Endodermal cell (in vitro differentiated cells): ENCODE data around the gene WSCD2. TPM values are rescaled to one million over a fixed set of nuclear protein-coding genes. Genes with fewer than 3 reads are reported as not detected.
A peak's percentile ranks its signal among the peaks of the same experiment; 100 is the strongest.

Source experiments
- DNase-seq: peaks from one replicate; pipeline ENCODE4 v3.0.0-alpha.2; 2017
- H3K27ac ChIP-seq: 2 replicates; pipeline ENCODE4 v1.5.1; 2013; ENCODE audit warnings: mild to moderate bottlenecking, low read depth, low read length, moderate library complexity
- H3K27me3 ChIP-seq: 2 replicates; pipeline ENCODE4 v1.6.1; 2013; ENCODE audit warnings: mild to moderate bottlenecking, low read length, moderate library complexity; ENCODE audit not compliant: insufficient read depth, control insufficient read depth, poor library complexity, severe bottlenecking
- H3K36me3 ChIP-seq: 2 replicates; pipeline ENCODE4 v1.7.0; 2013; ENCODE audit warnings: mild to moderate bottlenecking, low read length, moderate library complexity; ENCODE audit not compliant: control insufficient read depth, insufficient read depth
- H3K4me1 ChIP-seq: one replicate; pipeline ENCODE4 v1.7.0; 2013; ENCODE audit warnings: low read length; ENCODE audit not compliant: control insufficient read depth, insufficient read depth
- H3K4me3 ChIP-seq: 2 replicates; pipeline ENCODE4 v1.5.1; 2013; ENCODE audit warnings: mild to moderate bottlenecking, low read length, moderate library complexity
- H3K9ac ChIP-seq: 2 replicates; pipeline ENCODE4 v1.6.1; 2013; ENCODE audit warnings: mild to moderate bottlenecking, low read length, moderate library complexity; ENCODE audit not compliant: poor library complexity, severe bottlenecking; ENCODE audit errors: extremely low read depth
- H3K9me3 ChIP-seq: 2 replicates; pipeline ENCODE4 v1.6.1; 2013; ENCODE audit warnings: mild to moderate bottlenecking, low read length, moderate library complexity; ENCODE audit not compliant: control insufficient read depth
- H3K27ac Mint-ChIP-seq: 2 replicates; pipeline ENCODE4 v1.8.0; 2020; ENCODE audit warnings: mixed read lengths
- H3K27me3 Mint-ChIP-seq: 2 replicates; pipeline ENCODE4 v1.8.0; 2021; ENCODE audit warnings: mild to moderate bottlenecking, mixed read lengths; ENCODE audit not compliant: insufficient read depth
- H3K36me3 Mint-ChIP-seq: 2 replicates; pipeline ENCODE4 v1.8.0; 2020; ENCODE audit warnings: low read depth, mixed read lengths
- H3K4me1 Mint-ChIP-seq: 2 replicates; pipeline ENCODE4 v1.8.0; 2020; ENCODE audit warnings: mixed read lengths
- H3K4me3 Mint-ChIP-seq: 2 replicates; pipeline ENCODE4 v1.8.0; 2020; ENCODE audit warnings: mild to moderate bottlenecking, moderate library complexity, mixed read lengths
- H3K9me3 Mint-ChIP-seq: 2 replicates; pipeline ENCODE4 v1.8.0; 2020; ENCODE audit warnings: mild to moderate bottlenecking, mixed read lengths
- WGBS, 2 experiments: methylation state at CpG; one replicate each; pipeline versions ENCODE4 v1.1.5 to v1.1.7; 2013; ENCODE audit warnings: missing lambda C conversion rate in 2 of 2, mixed read lengths in 1 of 2; ENCODE audit not compliant: insufficient coverage in 1 of 2, insufficient read length in 1 of 2; 5-methylcytosine and 5-hydroxymethylcytosine counted together
- total RNA-seq, 2 donors: library from RNA; stranded (reverse); fragmentation: NEBNext Ultra II Directional in 1 of 2; extraction: Animal tissue kit (Norgen Biotek cat#: 25700) in 1 of 2; gene quantifications; 2 replicates in 1 of 2; 3 replicates in 1 of 2; pipeline ENCODE4 v1.2.1, GENCODE V29; 2021
- TF ChIP-seq, protein P1 (sequence below): fragments of 200-600 bp; sonication (generic); conservative IDR thresholded peaks from 2 replicates; pipeline ENCODE4 v1.5.0; 2021; ENCODE audit warnings: antibody characterized with exemption, mild to moderate bottlenecking

Gene WSCD2
- total RNA-seq, 2 donors from 2014 or later: 0.80 to 1.3 TPM

DNA sequence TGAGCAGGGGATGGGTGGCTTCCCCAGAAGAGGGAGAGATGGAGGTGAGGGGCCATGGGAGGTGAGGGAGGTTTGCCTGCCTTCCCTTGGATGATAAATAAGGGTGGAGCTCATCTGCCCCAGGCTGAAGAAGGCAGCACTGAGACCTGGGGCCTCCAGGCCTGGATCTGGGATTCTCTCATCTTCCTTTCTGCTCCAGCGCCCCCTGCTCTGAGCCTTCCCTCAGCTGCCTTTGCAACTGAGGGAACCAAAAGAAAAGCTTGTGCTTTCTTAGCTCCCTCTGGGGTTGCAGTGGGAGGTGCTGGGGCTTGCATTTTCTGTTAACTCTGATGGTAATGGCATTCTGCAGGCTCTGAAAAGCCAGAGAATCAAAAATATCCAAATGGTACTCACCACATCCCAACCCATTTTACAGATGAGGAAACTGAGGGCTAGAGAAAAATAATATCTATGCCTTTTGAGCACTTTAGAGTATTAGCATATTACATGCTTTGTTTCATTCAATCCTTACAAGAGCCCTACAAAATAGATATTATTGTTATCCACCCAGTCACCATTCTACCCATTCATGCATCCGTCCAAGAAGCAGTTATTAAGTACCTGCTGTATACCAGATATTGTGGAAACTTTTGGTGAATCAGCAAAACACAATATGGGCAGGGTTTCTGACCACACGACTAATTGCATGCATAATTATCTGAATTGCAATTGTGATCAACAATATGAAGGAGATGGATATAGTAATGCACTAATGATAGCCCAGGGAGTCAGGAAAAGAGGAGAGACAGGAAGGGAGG is 102.2 kb downstream of the WSCD2 start:
- Histone ChIP-seq H3K4me3 (no peak overlapping the region), H3K36me3 (no peaks in the 10 kb centered on the region), H3K27me3 (no peaks in the 10 kb centered on the region), H3K4me1 (peaks cover 11% of the 10 kb centered on the region), H3K9me3 (no peaks in the 10 kb centered on the region), H3K27ac (no peak overlapping the region), H3K9ac (no peak overlapping the region)
- peak; percentile 72 for DNase-seq
- H3K4me3 Mint-ChIP-seq: no peak overlapping the region
- no peaks in the 10 kb centered on the region for H3K36me3 Mint-ChIP-seq
- H3K27ac Mint-ChIP-seq: no peak overlapping the region
- H3K4me1 Mint-ChIP-seq: peaks cover 22% of the 10 kb centered on the region
- H3K27me3 Mint-ChIP-seq: no peaks in the 10 kb centered on the region
- 44 to 63% methylated on average over 2 to 3 of the region's 3 CpGs for WGBS, 2 experiments
- H3K9me3 Mint-ChIP-seq: no peaks in the 10 kb centered on the region
- TF ChIP-seq, protein P1, sequence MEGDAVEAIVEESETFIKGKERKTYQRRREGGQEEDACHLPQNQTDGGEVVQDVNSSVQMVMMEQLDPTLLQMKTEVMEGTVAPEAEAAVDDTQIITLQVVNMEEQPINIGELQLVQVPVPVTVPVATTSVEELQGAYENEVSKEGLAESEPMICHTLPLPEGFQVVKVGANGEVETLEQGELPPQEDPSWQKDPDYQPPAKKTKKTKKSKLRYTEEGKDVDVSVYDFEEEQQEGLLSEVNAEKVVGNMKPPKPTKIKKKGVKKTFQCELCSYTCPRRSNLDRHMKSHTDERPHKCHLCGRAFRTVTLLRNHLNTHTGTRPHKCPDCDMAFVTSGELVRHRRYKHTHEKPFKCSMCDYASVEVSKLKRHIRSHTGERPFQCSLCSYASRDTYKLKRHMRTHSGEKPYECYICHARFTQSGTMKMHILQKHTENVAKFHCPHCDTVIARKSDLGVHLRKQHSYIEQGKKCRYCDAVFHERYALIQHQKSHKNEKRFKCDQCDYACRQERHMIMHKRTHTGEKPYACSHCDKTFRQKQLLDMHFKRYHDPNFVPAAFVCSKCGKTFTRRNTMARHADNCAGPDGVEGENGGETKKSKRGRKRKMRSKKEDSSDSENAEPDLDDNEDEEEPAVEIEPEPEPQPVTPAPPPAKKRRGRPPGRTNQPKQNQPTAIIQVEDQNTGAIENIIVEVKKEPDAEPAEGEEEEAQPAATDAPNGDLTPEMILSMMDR: no peak

DNA sequence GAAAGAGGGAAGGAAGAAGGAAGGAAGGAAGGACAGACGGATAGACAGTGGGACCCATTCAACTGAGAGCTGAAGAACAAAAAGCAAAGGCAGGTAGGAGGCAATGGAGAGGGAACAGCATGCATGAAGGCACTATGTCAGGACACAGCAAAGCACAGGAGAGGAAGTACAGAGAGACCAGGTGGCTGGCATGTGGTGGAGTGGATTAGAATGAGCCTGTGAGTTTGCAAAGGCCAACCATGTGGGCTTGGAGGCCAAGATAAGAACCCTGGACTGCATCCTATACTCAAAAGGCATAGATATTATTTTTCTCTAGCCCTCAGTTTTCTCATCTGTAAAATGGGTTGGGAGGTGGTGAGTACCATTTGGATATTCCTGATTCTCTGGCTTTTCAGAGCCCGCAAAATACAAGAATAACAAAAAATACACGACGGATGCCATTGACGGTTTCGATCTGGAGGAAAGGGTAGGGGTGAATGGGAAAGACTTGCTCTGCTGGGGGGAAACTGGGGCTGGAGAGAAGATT is 102.9 kb downstream of the WSCD2 start:
- no peak overlapping the region for H3K27ac Mint-ChIP-seq
- no peak for DNase-seq
- Histone ChIP-seq H3K4me1 (peaks cover 11% of the 10 kb centered on the region), H3K9ac (no peak overlapping the region), H3K9me3 (peaks cover under 1% of the 10 kb centered on the region), H3K27me3 (no peaks in the 10 kb centered on the region), H3K4me3 (no peak overlapping the region), H3K36me3 (no peaks in the 10 kb centered on the region), H3K27ac (no peak overlapping the region)
- H3K36me3 Mint-ChIP-seq: no peaks in the 10 kb centered on the region
- TF ChIP-seq, protein P1: no peak
- H3K4me1 Mint-ChIP-seq: peaks cover 25% of the 10 kb centered on the region
- 95 to 96% methylated on average over 4 to 6 of the region's 6 CpGs for WGBS, 2 experiments
- no peak overlapping the region for H3K4me3 Mint-ChIP-seq
- no peaks in the 10 kb centered on the region for H3K9me3 Mint-ChIP-seq
- H3K27me3 Mint-ChIP-seq: peaks cover 3% of the 10 kb centered on the region

DNA sequence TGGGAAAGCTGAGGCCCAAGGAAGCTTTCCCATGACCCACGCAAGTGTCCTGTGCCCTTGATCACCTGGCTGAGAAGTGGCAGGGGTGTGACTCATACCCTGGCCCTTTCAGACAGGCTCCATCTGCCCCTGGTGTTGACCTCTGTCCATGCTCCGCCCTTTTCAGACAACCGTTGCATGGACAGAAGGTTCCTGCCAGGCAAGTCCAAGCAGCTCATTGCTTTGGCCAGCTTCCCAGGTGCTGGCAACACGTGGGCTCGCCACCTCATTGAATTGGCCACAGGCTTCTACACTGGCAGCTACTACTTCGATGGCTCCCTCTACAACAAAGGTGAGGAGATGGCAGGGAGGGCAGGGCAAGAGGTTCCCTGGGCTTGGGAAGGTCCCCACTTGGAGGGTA is 103.5 kb downstream of the WSCD2 start:
- WGBS, 2 experiments: 86 to 94% methylated on average over 3 to 6 of the region's 6 CpGs
- H3K9me3 Mint-ChIP-seq: peaks cover 5% of the 10 kb centered on the region
- Histone ChIP-seq H3K9me3 (peaks cover 6% of the 10 kb centered on the region), H3K9ac (no peak overlapping the region), H3K4me1 (peaks cover 11% of the 10 kb centered on the region), H3K4me3 (no peak overlapping the region), H3K27me3 (no peaks in the 10 kb centered on the region), H3K36me3 (no peaks in the 10 kb centered on the region), H3K27ac (no peak overlapping the region)
- no peak for DNase-seq
- H3K27ac Mint-ChIP-seq: no peak overlapping the region
- TF ChIP-seq, protein P1: no peak
- H3K27me3 Mint-ChIP-seq: peaks cover 3% of the 10 kb centered on the region
- no peak overlapping the region for H3K4me3 Mint-ChIP-seq
- peaks cover 25% of the 10 kb centered on the region for H3K4me1 Mint-ChIP-seq
- peaks cover 4% of the 10 kb centered on the region for H3K36me3 Mint-ChIP-seq
